K562 (cell line): ENCODE data around the gene CHTOP. TPM values are rescaled to one million over a fixed set of nuclear protein-coding genes. Genes with fewer than 3 reads are reported as not detected.
A peak's percentile ranks its signal among the peaks of the same experiment; 100 is the strongest.

Experiments
- ARID1B ChIP-seq: fragments of 450-650 bp; IDR thresholded peaks from 2 replicates; pipeline ENCODE4 v1.6.1; 2016; ENCODE audit warnings: antibody characterized with exemption, mild to moderate bottlenecking, inconsistent platforms
- BCOR ChIP-seq: fragments of 450-650 bp; IDR thresholded peaks from 2 replicates; pipeline ENCODE4 v1.6.1; 2016
- CTBP1 ChIP-seq: fragments of 450-650 bp; IDR thresholded peaks from 2 replicates; pipeline ENCODE4 v1.6.1; 2016; ENCODE audit warnings: borderline replicate concordance
- EGR1 ChIP-seq: fragments of 450-650 bp; conservative IDR thresholded peaks from 2 replicates; pipeline ENCODE4 v1.6.1; 2017; ENCODE audit warnings: mild to moderate bottlenecking
- L3MBTL2 ChIP-seq: fragments of 450-650 bp; IDR thresholded peaks from 2 replicates; pipeline ENCODE4 v1.6.1; 2016; ENCODE audit warnings: mild to moderate bottlenecking, moderate library complexity
- MBD2 ChIP-seq: sonication (generic); IDR thresholded peaks from 2 replicates; pipeline ENCODE4 v1.6.1; 2016; ENCODE audit warnings: low read depth, borderline replicate concordance
- NCOR1 ChIP-seq: fragments of 450-650 bp; IDR thresholded peaks from 2 replicates; pipeline ENCODE4 v1.6.1; 2016; ENCODE audit warnings: mild to moderate bottlenecking, moderate library complexity
- NR2F6 ChIP-seq: fragments of 450-650 bp; formaldehyde crosslinking; IDR thresholded peaks from 2 replicates; pipeline ENCODE4 v1.4.0; 2020; ENCODE audit warnings: mild to moderate bottlenecking
- PATZ1 ChIP-seq: fragments of 250-450 bp; sonication (Bioruptor Pico); IDR thresholded peaks from 2 replicates; pipeline ENCODE4 v1.5.0; 2020; ENCODE audit warnings: mild to moderate bottlenecking, borderline replicate concordance
- PHF8 ChIP-seq: fragments of 200-600 bp; sonication (generic); IDR thresholded peaks from 2 replicates; pipeline ENCODE4 v1.6.1; 2012; ENCODE audit warnings: mixed run types, mild to moderate bottlenecking, inconsistent platforms, low read length, moderate library complexity, borderline replicate concordance
- POU5F1 ChIP-seq: fragments of 150-350 bp; IDR thresholded peaks from 2 replicates; pipeline ENCODE4 v1.6.1; 2014; ENCODE audit warnings: borderline replicate concordance, low read length, low read depth, mild to moderate bottlenecking; ENCODE audit not compliant: partially characterized antibody
- RCOR1 ChIP-seq, 2 experiments: IDR thresholded peaks; 2 replicates each; pipeline ENCODE4 v1.6.1; 2012; ENCODE audit warnings: low read depth in 2 of 2, low read length in 2 of 2, borderline replicate concordance in 1 of 2, improper control_type of control experiment in 1 of 2
- RFX5 ChIP-seq: IDR thresholded peaks from 2 replicates; pipeline ENCODE4 v1.6.1; 2011; ENCODE audit warnings: low read depth, mild to moderate bottlenecking, improper control_type of control experiment, low read length
- SRF ChIP-seq, 2 experiments: fragments of 250-450, 450-650 bp in 1 of 2; sonication (Bioruptor Pico) in 1 of 2; sonication (generic) in 1 of 2; formaldehyde crosslinking; IDR thresholded peaks; 2 replicates each; pipeline versions ENCODE4 v1.5.0 to v1.5.1; 2020 to 2022; ENCODE audit warnings: mild to moderate bottlenecking in 1 of 2, missing genetic modification reagents in 1 of 2
- TAL1 ChIP-seq: fragments of 450-650 bp; IDR thresholded peaks from 2 replicates; pipeline ENCODE4 v1.6.1; 2016; ENCODE audit warnings: mild to moderate bottlenecking
- ZFX ChIP-seq: sonication (generic); formaldehyde crosslinking; IDR thresholded peaks from 2 replicates; pipeline ENCODE4 v1.8.0; 2022; ENCODE audit warnings: mild to moderate bottlenecking, missing genetic modification reagents, moderate library complexity
- polyA plus RNA-seq, 8 experiments: library from polyadenylated mRNA; depleted of rRNA in 4 of 8; stranded (reverse) in 5 of 8; unstranded in 3 of 8; fragments of >200 nt; fragmentation: Nextera tagmentation in 2 of 8; fragmentation: Illumina TruSeq in 1 of 8; extraction: Ambion mirVana in 2 of 8; extraction: Trizol in 1 of 8; gene quantifications; 2 replicates each; pipeline versions ENCODE4 v1.2.1 to v1.2.3, GENCODE V29; 2011 to 2014; ENCODE audit warnings: inconsistent platforms in 1 of 8, missing spikeins in 1 of 8
- total RNA-seq, 7 experiments: library from RNA; depleted of rRNA in 6 of 7; stranded (reverse); fragments of >200 nt in 6 of 7; fragmentation: Illumina TruSeq in 2 of 7; extraction: Trizol in 2 of 7; gene quantifications; 2 replicates each; pipeline versions ENCODE4 v1.2.1 to v1.2.3, GENCODE V29; 2011 to 2021; ENCODE audit warnings: low replicate concordance in 1 of 7
- TF ChIP-seq, protein P1 (sequence below): sonication (generic); formaldehyde crosslinking; IDR thresholded peaks from 2 replicates; pipeline ENCODE4 v1.8.0; 2023; ENCODE audit warnings: missing genetic modification reagents, mild to moderate bottlenecking, borderline replicate concordance
- TF ChIP-seq, protein P2 (sequence below): fragments of 450-650 bp; IDR thresholded peaks from 2 replicates; pipeline ENCODE4 v1.6.1; 2016; ENCODE audit warnings: borderline replicate concordance

Gene CHTOP
- total and polyA plus RNA-seq, 9 of the 15 experiments (the other 6 are each of a cell fraction or from before 2014, with no cell fraction given): 10.2 to 91.8 (median 60.8) TPM

DNA sequence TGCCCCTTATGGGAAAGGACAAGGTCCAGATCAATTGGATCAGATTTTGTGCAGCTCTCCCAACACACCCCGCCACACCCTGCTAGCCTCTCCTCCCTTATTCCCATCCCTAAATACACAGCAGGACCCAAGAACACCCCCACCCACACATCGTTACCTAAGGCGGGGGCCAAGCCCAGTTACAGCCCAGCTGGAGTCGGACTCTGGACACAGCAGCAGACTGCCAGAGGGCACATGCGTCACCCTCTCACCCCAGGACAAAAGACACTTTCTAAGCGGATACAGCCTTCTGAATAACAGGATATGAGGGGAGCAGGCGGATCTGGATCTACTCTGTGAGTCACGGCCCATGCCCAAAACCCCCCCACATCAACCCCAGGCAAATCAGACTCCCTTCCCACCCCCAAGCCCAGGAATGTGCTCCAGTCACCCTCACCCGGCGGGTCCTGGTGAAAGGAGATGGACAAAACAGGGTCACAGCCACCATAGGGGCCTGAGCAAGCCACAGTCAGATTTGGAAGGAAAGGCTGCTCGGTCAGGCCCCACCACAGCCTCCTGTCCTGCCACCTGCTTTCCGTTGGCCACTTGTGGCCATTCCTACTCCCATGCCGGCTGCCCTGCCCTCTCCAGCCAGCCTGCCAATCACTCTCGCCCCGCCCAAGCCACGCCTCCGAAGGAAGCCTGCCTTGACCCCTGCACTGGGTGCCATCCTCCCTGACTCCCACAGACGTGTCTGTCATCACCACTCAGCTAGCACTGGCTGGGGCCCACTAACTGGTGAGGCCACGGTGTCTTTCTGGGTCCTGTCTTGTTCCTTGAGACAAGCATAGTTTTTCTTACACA is 24.9 kb upstream of the CHTOP start (continued):
- TF ChIP-seq POU5F1 (no peak), CTBP1 (peak; percentile 82; the same call in 1 of the 2 replicates), RFX5 (no peak), RCOR1 (IDR thresholded peaks at IDR 0.05; ENCODE audit: borderline replicate concordance in 1 of 2, low read depth in 2 of 2, low read length in 2 of 2) (peak in 1 of 2 experiments; percentile 48; a peak in 2 of 4 replicates), TAL1 (0 out of 2 replicates have a peak, but pooled peaks have one; percentile 4), EGR1 (0 out of 2 replicates have a peak, but pooled peaks have one; percentile 5), BCOR (0 out of 2 replicates have a peak, but pooled peaks have one; percentile 10), SRF (CRISPR knock-in tag; IDR thresholded peaks at IDR 0.05) (0 out of 4 replicates have a peak, but pooled peaks of 1 of the 2 experiments have one; percentile 24), PHF8 (peak; percentile 25; the same call in 1 of the 2 replicates), L3MBTL2 (peak; percentile 50; the same call in 1 of the 2 replicates), NCOR1 (peak; percentile 71), NR2F6 (CRISPR knock-in tag) (no peak), ZFX (CRISPR knock-in tag) (no peak), ARID1B (peak; percentile 74), PATZ1 (CRISPR knock-in tag) (no peak), MBD2 (no peak)
- TF ChIP-seq, protein P1, sequence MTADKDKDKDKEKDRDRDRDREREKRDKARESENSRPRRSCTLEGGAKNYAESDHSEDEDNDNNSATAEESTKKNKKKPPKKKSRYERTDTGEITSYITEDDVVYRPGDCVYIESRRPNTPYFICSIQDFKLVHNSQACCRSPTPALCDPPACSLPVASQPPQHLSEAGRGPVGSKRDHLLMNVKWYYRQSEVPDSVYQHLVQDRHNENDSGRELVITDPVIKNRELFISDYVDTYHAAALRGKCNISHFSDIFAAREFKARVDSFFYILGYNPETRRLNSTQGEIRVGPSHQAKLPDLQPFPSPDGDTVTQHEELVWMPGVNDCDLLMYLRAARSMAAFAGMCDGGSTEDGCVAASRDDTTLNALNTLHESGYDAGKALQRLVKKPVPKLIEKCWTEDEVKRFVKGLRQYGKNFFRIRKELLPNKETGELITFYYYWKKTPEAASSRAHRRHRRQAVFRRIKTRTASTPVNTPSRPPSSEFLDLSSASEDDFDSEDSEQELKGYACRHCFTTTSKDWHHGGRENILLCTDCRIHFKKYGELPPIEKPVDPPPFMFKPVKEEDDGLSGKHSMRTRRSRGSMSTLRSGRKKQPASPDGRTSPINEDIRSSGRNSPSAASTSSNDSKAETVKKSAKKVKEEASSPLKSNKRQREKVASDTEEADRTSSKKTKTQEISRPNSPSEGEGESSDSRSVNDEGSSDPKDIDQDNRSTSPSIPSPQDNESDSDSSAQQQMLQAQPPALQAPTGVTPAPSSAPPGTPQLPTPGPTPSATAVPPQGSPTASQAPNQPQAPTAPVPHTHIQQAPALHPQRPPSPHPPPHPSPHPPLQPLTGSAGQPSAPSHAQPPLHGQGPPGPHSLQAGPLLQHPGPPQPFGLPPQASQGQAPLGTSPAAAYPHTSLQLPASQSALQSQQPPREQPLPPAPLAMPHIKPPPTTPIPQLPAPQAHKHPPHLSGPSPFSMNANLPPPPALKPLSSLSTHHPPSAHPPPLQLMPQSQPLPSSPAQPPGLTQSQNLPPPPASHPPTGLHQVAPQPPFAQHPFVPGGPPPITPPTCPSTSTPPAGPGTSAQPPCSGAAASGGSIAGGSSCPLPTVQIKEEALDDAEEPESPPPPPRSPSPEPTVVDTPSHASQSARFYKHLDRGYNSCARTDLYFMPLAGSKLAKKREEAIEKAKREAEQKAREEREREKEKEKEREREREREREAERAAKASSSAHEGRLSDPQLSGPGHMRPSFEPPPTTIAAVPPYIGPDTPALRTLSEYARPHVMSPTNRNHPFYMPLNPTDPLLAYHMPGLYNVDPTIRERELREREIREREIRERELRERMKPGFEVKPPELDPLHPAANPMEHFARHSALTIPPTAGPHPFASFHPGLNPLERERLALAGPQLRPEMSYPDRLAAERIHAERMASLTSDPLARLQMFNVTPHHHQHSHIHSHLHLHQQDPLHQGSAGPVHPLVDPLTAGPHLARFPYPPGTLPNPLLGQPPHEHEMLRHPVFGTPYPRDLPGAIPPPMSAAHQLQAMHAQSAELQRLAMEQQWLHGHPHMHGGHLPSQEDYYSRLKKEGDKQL (CRISPR knock-in tag): no peak
- TF ChIP-seq, protein P2, sequence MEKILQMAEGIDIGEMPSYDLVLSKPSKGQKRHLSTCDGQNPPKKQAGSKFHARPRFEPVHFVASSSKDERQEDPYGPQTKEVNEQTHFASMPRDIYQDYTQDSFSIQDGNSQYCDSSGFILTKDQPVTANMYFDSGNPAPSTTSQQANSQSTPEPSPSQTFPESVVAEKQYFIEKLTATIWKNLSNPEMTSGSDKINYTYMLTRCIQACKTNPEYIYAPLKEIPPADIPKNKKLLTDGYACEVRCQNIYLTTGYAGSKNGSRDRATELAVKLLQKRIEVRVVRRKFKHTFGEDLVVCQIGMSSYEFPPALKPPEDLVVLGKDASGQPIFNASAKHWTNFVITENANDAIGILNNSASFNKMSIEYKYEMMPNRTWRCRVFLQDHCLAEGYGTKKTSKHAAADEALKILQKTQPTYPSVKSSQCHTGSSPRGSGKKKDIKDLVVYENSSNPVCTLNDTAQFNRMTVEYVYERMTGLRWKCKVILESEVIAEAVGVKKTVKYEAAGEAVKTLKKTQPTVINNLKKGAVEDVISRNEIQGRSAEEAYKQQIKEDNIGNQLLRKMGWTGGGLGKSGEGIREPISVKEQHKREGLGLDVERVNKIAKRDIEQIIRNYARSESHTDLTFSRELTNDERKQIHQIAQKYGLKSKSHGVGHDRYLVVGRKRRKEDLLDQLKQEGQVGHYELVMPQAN: no peak
